OCI-LY1 (cell line): ENCODE measurements around the gene KIAA1614.

ENCODE experiments used
- H2AFZ ChIP-seq: fragments of 200-600 bp; sonication (generic), shearing (Covaris generic); 2 replicates; pipeline ENCODE4 v1.6.0; 2014; ENCODE audit warnings: antibody characterized with exemption, mild to moderate bottlenecking, low read length
- H3F3A ChIP-seq: fragments of 200-600 bp; sonication (generic), shearing (Covaris generic); 2 replicates; pipeline ENCODE4 v1.6.0; 2014; ENCODE audit warnings: mild to moderate bottlenecking, antibody characterized with exemption, low read length, moderate library complexity; ENCODE audit not compliant: insufficient read depth
- H3K27ac ChIP-seq: fragments of 200-600 bp; sonication (generic); 2 replicates; pipeline ENCODE4 v1.5.1; 2014; ENCODE audit warnings: low read length, mixed run types, mild to moderate bottlenecking, low read depth; ENCODE audit not compliant: poor library complexity, severe bottlenecking
- H3K27me3 ChIP-seq: fragments of 200-600 bp; sonication (generic); 2 replicates; pipeline ENCODE4 v1.6.0; 2014; ENCODE audit warnings: antibody characterized with exemption, mild to moderate bottlenecking, low read length, moderate library complexity; ENCODE audit not compliant: insufficient read depth
- H3K36me3 ChIP-seq: fragments of 200-600 bp; sonication (generic); 2 replicates; pipeline ENCODE4 v1.6.1; 2014; ENCODE audit warnings: mild to moderate bottlenecking, antibody characterized with exemption, low read length, moderate library complexity, mixed read lengths; ENCODE audit not compliant: insufficient read depth
- H3K4me1 ChIP-seq: fragments of 200-600 bp; sonication (generic); 2 replicates; pipeline ENCODE4 v1.5.1; 2014; ENCODE audit warnings: mild to moderate bottlenecking, low read length, moderate library complexity; ENCODE audit not compliant: insufficient read depth, severe bottlenecking
- H3K4me2 ChIP-seq: fragments of 200-600 bp; sonication (generic), shearing (Covaris generic); 2 replicates; pipeline ENCODE4 v1.6.1; 2014; ENCODE audit warnings: low read length
- H3K4me3 ChIP-seq: fragments of 200-600 bp; sonication (generic); 2 replicates; pipeline ENCODE4 v1.5.1; 2014; ENCODE audit warnings: low read length, low read depth, mild to moderate bottlenecking, mixed read lengths; ENCODE audit not compliant: poor library complexity, severe bottlenecking
- H3K79me2 ChIP-seq: fragments of 200-600 bp; shearing (Covaris generic); 2 replicates; pipeline ENCODE4 v1.6.1; 2016; ENCODE audit warnings: mixed run types, low read length, mixed read lengths; ENCODE audit not compliant: insufficient read depth
- H3K9ac ChIP-seq: fragments of 200-600 bp; sonication (generic), shearing (Covaris generic); 2 replicates; pipeline ENCODE4 v1.6.1; 2014; ENCODE audit warnings: mild to moderate bottlenecking, low read length, mixed read lengths
- H3K9me2 ChIP-seq: fragments of 200-600 bp; sonication (generic), shearing (Covaris generic); 2 replicates; pipeline ENCODE4 v1.6.1; 2014; ENCODE audit warnings: low read depth, mild to moderate bottlenecking, low read length, mixed read lengths
- H3K9me3 ChIP-seq: fragments of 200-600 bp; shearing (Covaris generic); 2 replicates; pipeline ENCODE4 v1.6.1; 2014; ENCODE audit warnings: low read length, mixed read lengths
- H4K20me1 ChIP-seq: fragments of 200-600 bp; sonication (generic), shearing (Covaris generic); 2 replicates; pipeline ENCODE4 v1.6.0; 2016; ENCODE audit warnings: mild to moderate bottlenecking, low read length; ENCODE audit not compliant: insufficient read depth
- EZH2 ChIP-seq: fragments of 200-600 bp; sonication (generic), shearing (Covaris generic); IDR thresholded peaks from 2 replicates; pipeline ENCODE4 v1.8.0; 2017; ENCODE audit warnings: borderline replicate concordance, mixed run types, mild to moderate bottlenecking, antibody characterized with exemption, low read length, moderate library complexity, mixed read lengths
- TF ChIP-seq, protein P1 (sequence below): fragments of 200-600 bp; sonication (generic), shearing (Covaris generic); IDR thresholded peaks from 2 replicates; pipeline ENCODE4 v1.5.1; 2017; ENCODE audit warnings: mild to moderate bottlenecking, antibody characterized with exemption, low read length, moderate library complexity, mixed read lengths

KIAA1614 gene

GRCh38 chr1:180925471-180926051 lies 12.9 kb downstream of the KIAA1614 start:
- Histone ChIP-seq H3K4me3 (no peak overlapping the region), H3K4me2 (no peak overlapping the region), H3K9me2 (no peaks in the 10 kb centered on the region), H3F3A (no peaks in the 10 kb centered on the region), H3K9ac (no peak overlapping the region), H4K20me1 (no peaks in the 10 kb centered on the region), H3K27me3 (no peaks in the 10 kb centered on the region), H2AFZ (no peak overlapping the region), H3K27ac (no peak overlapping the region), H3K9me3 (no peaks in the 10 kb centered on the region), H3K4me1 (no peaks in the 10 kb centered on the region), H3K36me3 (no peaks in the 10 kb centered on the region), H3K79me2 (no peaks in the 10 kb centered on the region)
- no peak for TF ChIP-seq EZH2
- TF ChIP-seq, protein P1, sequence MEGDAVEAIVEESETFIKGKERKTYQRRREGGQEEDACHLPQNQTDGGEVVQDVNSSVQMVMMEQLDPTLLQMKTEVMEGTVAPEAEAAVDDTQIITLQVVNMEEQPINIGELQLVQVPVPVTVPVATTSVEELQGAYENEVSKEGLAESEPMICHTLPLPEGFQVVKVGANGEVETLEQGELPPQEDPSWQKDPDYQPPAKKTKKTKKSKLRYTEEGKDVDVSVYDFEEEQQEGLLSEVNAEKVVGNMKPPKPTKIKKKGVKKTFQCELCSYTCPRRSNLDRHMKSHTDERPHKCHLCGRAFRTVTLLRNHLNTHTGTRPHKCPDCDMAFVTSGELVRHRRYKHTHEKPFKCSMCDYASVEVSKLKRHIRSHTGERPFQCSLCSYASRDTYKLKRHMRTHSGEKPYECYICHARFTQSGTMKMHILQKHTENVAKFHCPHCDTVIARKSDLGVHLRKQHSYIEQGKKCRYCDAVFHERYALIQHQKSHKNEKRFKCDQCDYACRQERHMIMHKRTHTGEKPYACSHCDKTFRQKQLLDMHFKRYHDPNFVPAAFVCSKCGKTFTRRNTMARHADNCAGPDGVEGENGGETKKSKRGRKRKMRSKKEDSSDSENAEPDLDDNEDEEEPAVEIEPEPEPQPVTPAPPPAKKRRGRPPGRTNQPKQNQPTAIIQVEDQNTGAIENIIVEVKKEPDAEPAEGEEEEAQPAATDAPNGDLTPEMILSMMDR, result no peak

- no peak overlapping the region for H3K27ac ChIP-seq
- H3K27me3 ChIP-seq, result no peaks in the 10 kb centered on the region
- no peaks in the 10 kb centered on the region for H3K36me3 ChIP-seq
- TF ChIP-seq, protein P1, result no peak
- TF ChIP-seq EZH2, result no peak
- no peak overlapping the region for H2AFZ ChIP-seq
- no peak overlapping the region for H3K9ac ChIP-seq
- H3K4me2 ChIP-seq, result no peak overlapping the region
- no peaks in the 10 kb centered on the region for H3K9me2 ChIP-seq
- H3K4me3 ChIP-seq, result no peak overlapping the region
- H3F3A ChIP-seq, result no peaks in the 10 kb centered on the region
- H4K20me1 ChIP-seq, result no peaks in the 10 kb centered on the region
- no peaks in the 10 kb centered on the region for H3K79me2 ChIP-seq
- no peaks in the 10 kb centered on the region for H3K4me1 ChIP-seq
- no peaks in the 10 kb centered on the region for H3K9me3 ChIP-seq
Measured at GRCh38 chr1:180926164-180926981, 13.7 kb downstream of the KIAA1614 start.

GRCh38 chr1:180927348-180927747 lies 14.7 kb downstream of the KIAA1614 start:
- Histone ChIP-seq H3F3A (no peaks in the 10 kb centered on the region), H3K36me3 (no peaks in the 10 kb centered on the region), H3K9me2 (no peaks in the 10 kb centered on the region), H3K4me3 (no peak overlapping the region), H2AFZ (no peak overlapping the region), H3K9me3 (no peaks in the 10 kb centered on the region), H3K27me3 (no peaks in the 10 kb centered on the region), H4K20me1 (no peaks in the 10 kb centered on the region), H3K9ac (no peak overlapping the region), H3K79me2 (no peaks in the 10 kb centered on the region), H3K4me1 (no peaks in the 10 kb centered on the region), H3K4me2 (no peak overlapping the region), H3K27ac (no peak overlapping the region)
- TF ChIP-seq EZH2, result no peak
- TF ChIP-seq, protein P1, result no peak
